Right renal cortex interstitium (tissue), 3 donors: ENCODE results near the gene FHIT. TPM values are rescaled to one million over a fixed set of nuclear protein-coding genes. Genes with fewer than 3 reads are reported as not detected.

ENCODE experiments used
- DNase-seq, 3 donors: peaks; one replicate each; pipeline ENCODE4 v3.0.0-alpha.2; 2013; ENCODE audit warnings: low read depth in 3 of 3, low spot score in 2 of 3
- polyA plus RNA-seq, 3 donors: library from polyadenylated mRNA; unstranded; fragments of 120-200 nt; gene quantifications; one replicate each; pipeline ENCODE4 v1.2.1, GENCODE V29; 2013; ENCODE audit not compliant: insufficient read length in 3 of 3

FHIT gene
- polyA plus RNA-seq, 3 donors = 24.9 to 26.4 (median 25.9) TPM

DNA sequence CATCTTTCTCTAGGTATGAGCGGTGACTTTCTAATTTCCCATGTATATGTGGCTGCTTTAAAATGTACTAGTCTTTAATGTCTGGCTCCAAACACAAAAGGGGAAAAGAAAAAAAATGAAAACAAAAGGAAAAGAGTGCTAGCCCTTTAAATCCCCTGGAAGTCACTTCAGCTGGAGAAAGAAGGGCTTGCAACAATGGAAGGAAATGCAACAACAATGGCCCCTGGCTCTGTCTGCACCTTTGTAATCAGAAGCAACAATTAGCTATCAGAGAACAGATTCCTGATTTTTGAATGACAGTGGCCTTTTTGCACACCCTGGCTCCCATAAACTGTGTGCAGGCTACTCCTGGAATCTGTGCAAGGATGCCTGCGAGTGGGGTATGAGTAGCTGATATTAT lies 591.2 kb downstream of the FHIT start:
- DNase-seq = no peak

DNA sequence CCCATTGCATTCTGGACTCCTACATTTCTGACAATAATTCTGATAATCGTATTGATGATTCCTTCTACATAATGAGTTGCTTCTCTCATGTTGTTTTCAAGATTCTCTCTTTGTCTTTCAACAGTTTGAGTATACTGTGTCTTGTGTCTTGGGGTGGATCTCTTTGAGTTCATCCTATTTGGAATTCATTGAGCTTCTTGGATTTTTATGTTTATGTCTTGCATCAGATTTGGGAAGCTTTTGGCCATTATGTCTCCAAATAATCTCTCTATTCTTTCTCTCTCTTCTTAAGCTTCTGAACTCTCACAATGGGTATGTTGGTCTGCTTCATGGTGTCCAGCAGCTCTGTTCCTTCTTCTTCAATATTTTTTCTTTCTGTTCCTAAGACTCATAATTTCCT lies 592.2 kb downstream of the FHIT start:
- no peak for DNase-seq

- DNase-seq = no peak
Measured at GRCh38 chr3:60657972-60658371, 593.3 kb downstream of the FHIT start.

DNA sequence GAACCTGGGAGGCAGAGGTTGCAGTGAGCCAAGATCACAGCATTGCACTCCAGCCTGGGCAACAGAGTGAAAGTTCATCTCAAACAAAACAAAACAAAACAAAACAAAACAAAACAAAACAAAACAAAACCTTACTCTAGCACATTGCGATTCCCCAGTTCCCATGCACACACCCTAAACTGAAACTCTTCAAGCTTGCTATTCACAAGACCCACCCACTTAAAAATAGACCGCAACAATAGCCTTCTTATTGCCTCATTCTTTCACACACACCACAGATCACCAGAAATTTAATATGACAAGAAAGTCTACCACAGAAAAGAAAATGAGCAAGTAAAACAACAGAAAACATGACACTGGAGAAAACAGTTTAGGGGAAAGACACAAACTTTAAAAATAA lies 598.4 kb downstream of the FHIT start:
- no peak for DNase-seq

- no peak for DNase-seq
Measured at GRCh38 chr3:60651799-60652198, 599.5 kb downstream of the FHIT start.

GRCh38 chr3:60650171-60650570 lies 601.1 kb downstream of the FHIT start:
- DNase-seq = no peak

- no peak for DNase-seq
Measured at GRCh38 chr3:60645801-60646200, 605.5 kb downstream of the FHIT start.

- DNase-seq = no peak
Measured at GRCh38 chr3:60643831-60644230, 607.4 kb downstream of the FHIT start.

GRCh38 chr3:60641354-60641753 lies 609.9 kb downstream of the FHIT start:
- DNase-seq = no peak

GRCh38 chr3:60636846-60637245 lies 614.4 kb downstream of the FHIT start:
- no peak for DNase-seq

DNA sequence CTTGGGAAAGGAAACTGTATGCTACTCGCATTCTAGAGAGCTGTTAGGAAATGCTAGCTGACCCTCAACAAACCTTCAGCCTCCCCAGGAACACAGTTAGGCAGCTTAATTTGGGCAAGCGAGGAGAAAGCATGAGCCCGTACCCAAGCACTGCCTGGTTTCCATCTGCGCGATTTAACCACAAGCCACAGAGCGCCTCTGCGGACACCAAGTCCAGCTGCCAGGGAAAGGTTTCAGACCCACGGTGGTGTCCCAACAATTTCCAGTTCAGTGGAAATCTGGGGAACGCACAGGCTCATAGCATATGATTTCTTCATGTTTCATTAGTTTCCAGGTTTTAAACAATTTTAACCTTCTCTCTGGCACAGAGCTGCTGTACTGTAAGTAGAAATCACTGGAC lies 617.6 kb downstream of the FHIT start:
- DNase-seq = no peak

- no peak for DNase-seq
Measured at GRCh38 chr3:60631509-60631908, 619.7 kb downstream of the FHIT start.

GRCh38 chr3:60630953-60631352 lies 620.3 kb downstream of the FHIT start:
- no peak for DNase-seq

DNA sequence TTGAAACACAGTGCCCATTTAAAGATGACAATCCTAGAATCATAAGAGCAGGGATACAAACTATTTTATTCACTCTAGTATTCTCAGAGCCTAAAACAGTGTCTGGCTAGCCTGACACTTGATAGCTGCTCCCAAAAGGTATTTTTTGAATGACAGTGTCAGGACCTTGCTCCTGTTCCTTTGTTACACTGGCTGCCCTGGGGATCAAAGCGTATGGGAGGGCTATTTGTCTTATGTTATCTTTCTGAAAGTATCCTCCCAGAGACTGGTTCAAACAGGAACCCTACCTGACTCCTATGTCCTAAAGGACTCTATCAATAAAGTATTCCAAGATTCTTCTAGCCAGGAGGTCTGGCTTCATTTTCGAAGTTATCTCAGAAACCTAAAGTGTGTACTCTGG lies 621.4 kb downstream of the FHIT start:
- no peak for DNase-seq

- no peak for DNase-seq
Measured at GRCh38 chr3:60622349-60622748, 628.9 kb downstream of the FHIT start.

GRCh38 chr3:60617188-60617587 lies 634.1 kb downstream of the FHIT start:
- DNase-seq = no peak

DNA sequence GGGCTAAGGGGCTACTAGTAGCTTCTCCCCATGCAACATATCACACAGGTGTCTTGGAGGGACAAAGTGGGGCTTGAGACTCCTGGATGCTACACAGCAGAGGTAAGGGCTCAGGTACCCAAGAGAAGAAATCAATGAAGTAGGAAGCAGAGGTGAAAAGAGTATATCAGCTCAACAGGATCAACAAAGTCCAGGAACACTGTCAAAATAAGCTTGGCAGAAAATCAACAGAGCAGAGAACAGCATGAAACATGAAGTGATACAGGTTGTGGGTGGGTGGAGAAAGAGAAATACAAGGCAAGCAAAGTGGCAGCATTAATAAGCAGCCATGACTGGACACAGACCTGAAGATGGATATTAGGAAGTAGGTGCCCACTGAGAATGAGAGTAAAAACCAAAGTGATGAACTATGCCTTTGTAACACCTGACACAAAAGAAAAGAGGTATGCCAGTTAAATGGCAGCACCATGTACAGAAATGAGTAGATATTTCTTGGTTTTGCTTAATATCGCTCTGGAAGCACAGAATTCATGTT lies 637.4 kb downstream of the FHIT start:
- DNase-seq = no peak

GRCh38 chr3:60610441-60611112 lies 640.7 kb downstream of the FHIT start:
- DNase-seq = no peak

GRCh38 chr3:60609446-60609845 lies 641.8 kb downstream of the FHIT start:
- no peak for DNase-seq

GRCh38 chr3:60603860-60604259 lies 647.4 kb downstream of the FHIT start:
- DNase-seq = no peak

DNA sequence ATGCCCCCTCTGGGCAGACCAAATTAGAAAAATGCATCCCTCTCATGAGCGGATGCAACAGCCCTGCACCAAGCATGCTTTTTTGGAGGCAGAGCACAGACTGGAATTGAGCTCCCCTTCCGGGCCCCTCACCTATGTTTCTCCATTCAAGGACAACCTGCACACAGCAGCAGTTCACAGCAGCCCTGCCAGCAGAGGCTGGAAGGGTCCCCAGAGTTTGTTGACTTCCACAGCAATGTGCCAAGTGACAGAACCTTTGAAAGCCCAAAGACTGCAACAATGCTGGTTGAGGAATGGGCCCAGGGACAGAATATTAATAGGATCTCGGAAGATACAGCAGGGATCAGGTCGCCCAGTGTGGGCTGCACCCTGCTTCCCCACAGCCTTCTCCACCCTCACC lies 650.4 kb downstream of the FHIT start:
- no peak for DNase-seq

DNA sequence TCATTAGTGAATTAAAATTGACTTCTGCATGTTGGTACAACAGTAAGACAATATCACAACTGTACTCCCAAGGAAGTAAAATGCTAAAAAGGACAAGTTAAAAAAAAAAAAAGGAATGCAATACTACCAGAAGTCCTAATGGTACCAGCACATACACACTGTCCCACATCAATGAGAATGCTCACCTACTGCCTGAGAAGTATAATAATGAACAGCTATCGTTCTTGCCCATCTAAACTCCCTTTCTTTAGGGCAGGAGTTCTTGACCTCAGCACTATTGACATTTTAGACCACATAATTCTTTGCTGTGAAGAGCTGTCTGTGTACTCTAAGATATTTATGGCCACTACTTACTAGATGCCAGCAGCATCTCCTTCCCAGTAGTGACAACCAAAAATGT lies 651.7 kb downstream of the FHIT start:
- DNase-seq = no peak

DNA sequence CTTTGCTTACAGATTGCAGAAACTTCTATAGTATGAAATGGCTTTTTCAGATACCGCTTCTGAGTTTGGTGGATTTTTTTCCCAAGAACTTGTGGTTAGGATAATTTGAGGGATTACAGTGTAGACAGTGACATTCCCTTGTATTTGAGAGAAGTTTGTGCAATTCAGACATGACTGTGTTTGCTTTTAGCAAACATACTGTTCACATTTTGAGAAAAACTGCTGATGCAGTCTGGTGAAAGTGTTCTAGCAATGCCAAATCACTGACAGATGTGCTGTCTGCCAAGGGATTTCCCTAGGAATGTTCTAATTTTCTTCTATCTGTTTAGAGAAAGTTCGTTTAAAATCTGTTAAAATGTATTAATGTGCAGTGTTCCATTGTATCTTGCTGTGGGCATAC lies 652.6 kb downstream of the FHIT start:
- DNase-seq = no peak
